B cell (primary cell): Measurements from ENCODE around the gene ZFP91. TPM values are rescaled to one million over a fixed set of nuclear protein-coding genes. Genes with fewer than 3 reads are reported as not detected.

Source experiments
- ATAC-seq: fragments of 200-7000 bp; cut with Tn5 transposase; one replicate; pipeline ENCODE4 v1.10.0; 2021; ENCODE audit warnings: low read depth, mild to moderate bottlenecking, moderate number of reproducible peaks, moderate library complexity
- CTCF ChIA-PET: fragments of 350-600 bp; sonication (Branson Sonifier 250); formaldehyde crosslinking; loops from one replicate; lab custom pipeline; 2021; ENCODE audit warnings: antibody characterized with exemption, inconsistent platforms; lab: Charles Lee
- POLR2A ChIA-PET: fragments of 350-600 bp; sonication (Branson Sonifier 250); formaldehyde crosslinking; loops from one replicate; lab custom pipeline; 2021; ENCODE audit warnings: antibody characterized with exemption; lab: Charles Lee
- DNase-seq: peaks from one replicate; pipeline ENCODE4 v3.0.0; 2013
- H2AFZ ChIP-seq: 2 replicates; pipeline ENCODE4 v1.6.1; 2012; ENCODE audit warnings: mild to moderate bottlenecking, low read depth, low read length; ENCODE audit not compliant: insufficient read depth, poor library complexity, severe bottlenecking
- H3K27ac ChIP-seq, 2 donors: 1 replicate in 1 of 2; 2 replicates in 1 of 2; pipeline ENCODE4 v1.5.1; 2012 to 2013; ENCODE audit warnings: low read length in 2 of 2, mild to moderate bottlenecking in 2 of 2, moderate library complexity in 1 of 2
- H3K27me3 ChIP-seq, 4 experiments: fragments of 200-600 bp in 1 of 4; sonication (generic) in 1 of 4; replicated peaks in 1 of 4; 1 replicate in 2 of 4; 2 replicates in 2 of 4; pipeline versions ENCODE4 v1.6.1 to v1.7.0; 2013 to 2016; ENCODE audit warnings: low read length in 3 of 4, mild to moderate bottlenecking in 2 of 4, mixed read lengths in 1 of 4, moderate library complexity in 1 of 4; ENCODE audit not compliant: insufficient read depth in 4 of 4, control insufficient read depth in 3 of 4; ENCODE audit errors: control extremely low read depth in 1 of 4
- H3K36me3 ChIP-seq, 2 experiments: replicated peaks in 1 of 2; 1 replicate in 1 of 2; 2 replicates in 1 of 2; pipeline versions ENCODE4 v1.6.1 to v1.7.1; 2013; ENCODE audit warnings: low read length in 1 of 2; ENCODE audit not compliant: insufficient read depth in 2 of 2, control insufficient read depth in 1 of 2; ENCODE audit errors: control extremely low read depth in 1 of 2, extremely low read depth in 1 of 2
- H3K4me1 ChIP-seq, 2 donors: fragments of 200-600 bp in 1 of 2; sonication (generic) in 1 of 2; 1 replicate in 1 of 2; 2 replicates in 1 of 2; pipeline versions ENCODE4 v1.5.1 to v1.6.1; 2013 to 2017; ENCODE audit warnings: low read length in 2 of 2; ENCODE audit not compliant: control insufficient read depth in 2 of 2, insufficient read depth in 2 of 2
- H3K4me2 ChIP-seq: replicated peaks from 2 replicates; pipeline ENCODE3; 2012; ENCODE audit warnings: mild to moderate bottlenecking, low read depth, low read length; ENCODE audit not compliant: poor library complexity, severe bottlenecking
- H3K4me3 ChIP-seq, 5 experiments: fragments of 200-600 bp in 1 of 5; sonication (generic) in 1 of 5; 1 replicate in 3 of 5; 2 replicates in 2 of 5; pipeline versions ENCODE4 v1.5.1 to v1.7.0; 2011 to 2016; ENCODE audit warnings: low read length in 4 of 5, mild to moderate bottlenecking in 4 of 5, low read depth in 2 of 5, control low read depth in 1 of 5, moderate library complexity in 1 of 5; ENCODE audit not compliant: insufficient read depth in 1 of 5; ENCODE audit errors: control extremely low read depth in 1 of 5, extremely low read depth in 1 of 5
- H3K79me2 ChIP-seq: fragments of 200-600 bp; sonication (generic); one replicate; pipeline ENCODE4 v1.6.0; 2016; ENCODE audit warnings: low read length; ENCODE audit not compliant: control insufficient read depth, insufficient read depth
- H3K9ac ChIP-seq: fragments of 200-600 bp; sonication (generic); 2 replicates; pipeline ENCODE4 v1.6.1; 2017; ENCODE audit warnings: mild to moderate bottlenecking, low read length, moderate library complexity
- H3K9me3 ChIP-seq, 3 donors: one replicate each; pipeline versions ENCODE4 v1.6.1 to v1.7.1; 2013; ENCODE audit warnings: low read length in 2 of 3; ENCODE audit not compliant: control insufficient read depth in 2 of 3, insufficient read depth in 1 of 3; ENCODE audit errors: control extremely low read depth in 1 of 3
- H4K20me1 ChIP-seq: 2 replicates; pipeline ENCODE4 v1.6.0; 2012; ENCODE audit warnings: mild to moderate bottlenecking, low read length; ENCODE audit not compliant: insufficient read depth, control insufficient read depth, poor library complexity, severe bottlenecking
- H3K27ac Mint-ChIP-seq: one replicate; pipeline ENCODE4 v1.8.0; 2021; ENCODE audit warnings: mixed read lengths
- H3K27me3 Mint-ChIP-seq: one replicate; pipeline ENCODE4 v1.8.0; 2021; ENCODE audit warnings: mixed read lengths
- H3K4me1 Mint-ChIP-seq: one replicate; pipeline ENCODE4 v1.8.0; 2021; ENCODE audit warnings: mixed read lengths
- H3K4me3 Mint-ChIP-seq: one replicate; pipeline ENCODE4 v1.8.0; 2021; ENCODE audit warnings: mixed read lengths
- H3K9me3 Mint-ChIP-seq: one replicate; pipeline ENCODE4 v1.8.0; 2022; ENCODE audit warnings: mixed read lengths; ENCODE audit not compliant: insufficient read depth
- EZH2 ChIP-seq: IDR thresholded peaks from 2 replicates; pipeline ENCODE4 v1.6.1; 2012; ENCODE audit warnings: borderline replicate concordance, low read depth, mild to moderate bottlenecking, moderate library complexity, low read length; ENCODE audit not compliant: insufficient read depth, poor library complexity, severe bottlenecking
- WGBS: methylation state at CpG from one replicate; pipeline ENCODE4 v1.1.5; 2013; ENCODE audit warnings: missing lambda C conversion rate; ENCODE audit not compliant: insufficient coverage; 5-methylcytosine and 5-hydroxymethylcytosine counted together
- intact Hi-C: fragments of 100-400 bp; cut with micrococcal nuclease; formaldehyde crosslinking; loops from one replicate; pipeline ENCODE4 v1.10.0; 2022
- polyA plus RNA-seq: library from polyadenylated mRNA; depleted of rRNA; stranded (reverse); fragments of >200 nt; gene quantifications from 2 replicates; pipeline ENCODE4 v1.2.3, GENCODE V29; 2012
- total RNA-seq, 2 donors: library from RNA; stranded (reverse); fragments of 120-200 nt in 1 of 2; gene quantifications; 1 replicate in 1 of 2; 2 replicates in 1 of 2; pipeline versions ENCODE4 v1.2.3 to v1.2.4, GENCODE V29; 2013 to 2022
- TF ChIP-seq, protein P1 (sequence below): fragments of 200-600 bp; IDR thresholded peaks from one replicate; pipeline ENCODE4 v1.8.0; 2022; ENCODE audit warnings: antibody characterized with exemption, mild to moderate bottlenecking

The ZFP91 gene
- total and polyA plus RNA-seq, 2 donors (not counting 1 experiment from before 2014, with no cell fraction given): 14.4 to 51.2 TPM

DNA sequence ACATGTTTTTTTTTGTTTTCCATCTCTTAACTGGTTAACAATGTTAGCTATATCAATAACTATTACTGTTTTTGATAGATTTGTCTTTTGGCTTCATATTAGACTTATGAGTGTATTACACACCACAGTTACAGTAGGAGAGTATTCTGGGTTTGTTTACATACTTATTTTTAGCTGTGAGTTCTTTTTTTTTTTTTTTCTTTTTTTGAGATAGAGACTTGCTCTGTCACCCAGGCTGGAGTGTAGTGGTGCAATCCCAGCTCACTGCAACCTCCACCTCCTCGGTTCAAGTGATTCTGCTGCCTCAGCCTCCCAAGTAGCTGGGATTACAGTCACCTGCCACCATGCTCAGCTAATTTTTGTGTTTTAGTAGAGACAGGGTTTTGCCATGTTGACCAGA lies 71.6 kb downstream of the ZFP91 start:
- CTCF ChIA-PET: interaction anchor here (0.6 to 7.8 kb wide), 9 partner anchors 21 to 507 kb away, joined by 3 to 99 read pairs (median 4); partner anchors contain the start of gene FAM111A
- Histone ChIP-seq H4K20me1 (no peaks in the 10 kb centered on the region), H3K27me3 (no peaks in the 10 kb centered on the region), H3K9ac (no peak overlapping the region), H3K9me3 (peaks cover 0 to 9% (median 5%) of the 10 kb centered on the region in 3 donors), H3K4me2 (no peak overlapping the region), H3K36me3 (no peaks in the 10 kb centered on the region), H3K4me3 (no peak overlapping the region), H3K4me1 (peaks cover 5 to 14% of the 10 kb centered on the region in 2 donors), H2AFZ (no peak overlapping the region), H3K27ac (no peak overlapping the region), H3K79me2 (no peaks in the 10 kb centered on the region)
- intact Hi-C loops: loop anchor here (5.0 kb wide), 1 partner anchor 782 kb away; no protein-coding TSS in a partner anchor
- Mint-ChIP-seq H3K4me3 (no peak overlapping the region), H3K4me1 (peaks cover 24% of the 10 kb centered on the region), H3K27ac (no peak overlapping the region), H3K27me3 (no peaks in the 10 kb centered on the region), H3K9me3 (no peaks in the 10 kb centered on the region)
- TF ChIP-seq, protein P1, sequence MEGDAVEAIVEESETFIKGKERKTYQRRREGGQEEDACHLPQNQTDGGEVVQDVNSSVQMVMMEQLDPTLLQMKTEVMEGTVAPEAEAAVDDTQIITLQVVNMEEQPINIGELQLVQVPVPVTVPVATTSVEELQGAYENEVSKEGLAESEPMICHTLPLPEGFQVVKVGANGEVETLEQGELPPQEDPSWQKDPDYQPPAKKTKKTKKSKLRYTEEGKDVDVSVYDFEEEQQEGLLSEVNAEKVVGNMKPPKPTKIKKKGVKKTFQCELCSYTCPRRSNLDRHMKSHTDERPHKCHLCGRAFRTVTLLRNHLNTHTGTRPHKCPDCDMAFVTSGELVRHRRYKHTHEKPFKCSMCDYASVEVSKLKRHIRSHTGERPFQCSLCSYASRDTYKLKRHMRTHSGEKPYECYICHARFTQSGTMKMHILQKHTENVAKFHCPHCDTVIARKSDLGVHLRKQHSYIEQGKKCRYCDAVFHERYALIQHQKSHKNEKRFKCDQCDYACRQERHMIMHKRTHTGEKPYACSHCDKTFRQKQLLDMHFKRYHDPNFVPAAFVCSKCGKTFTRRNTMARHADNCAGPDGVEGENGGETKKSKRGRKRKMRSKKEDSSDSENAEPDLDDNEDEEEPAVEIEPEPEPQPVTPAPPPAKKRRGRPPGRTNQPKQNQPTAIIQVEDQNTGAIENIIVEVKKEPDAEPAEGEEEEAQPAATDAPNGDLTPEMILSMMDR: no peak
- TF ChIP-seq EZH2: no peak
- POLR2A ChIA-PET: no interaction called here
- ATAC-seq: no peak
- WGBS: no CpG with 5 or more reads among the region's 1 CpG
- DNase-seq: no peak

DNA sequence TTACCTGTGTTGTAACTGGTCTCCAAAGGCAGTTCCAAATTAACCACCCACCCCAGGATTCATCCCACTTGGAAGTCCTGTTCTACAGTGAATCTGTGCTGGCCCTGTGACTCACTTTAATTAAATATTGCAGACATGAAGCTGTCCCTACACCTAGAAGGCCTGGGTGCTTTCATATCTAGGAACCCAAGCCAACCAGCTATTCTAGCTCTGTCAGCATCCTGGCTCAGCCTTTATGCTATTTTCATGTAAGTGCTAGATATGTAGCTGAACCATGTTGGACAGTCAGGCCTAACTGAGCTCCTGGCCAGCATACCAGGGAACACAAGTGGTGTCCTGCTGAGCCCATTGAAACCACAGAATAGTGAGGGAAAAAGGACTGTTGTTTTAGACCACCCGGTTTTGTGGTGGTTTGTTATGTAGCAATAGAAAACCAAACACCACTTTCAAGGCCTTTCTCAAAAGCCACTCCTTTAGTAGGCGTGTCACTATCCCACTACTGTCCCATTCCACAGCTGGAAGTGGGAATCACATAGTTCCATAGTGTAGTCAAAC lies 73.9 kb downstream of the ZFP91 start:
- Histone ChIP-seq H2AFZ (no peak overlapping the region), H3K27ac (no peak overlapping the region), H3K9ac (no peak overlapping the region), H3K4me3 (no peak overlapping the region), H3K79me2 (no peaks in the 10 kb centered on the region), H3K4me1 (peaks cover 0 to 5% of the 10 kb centered on the region in 2 donors), H4K20me1 (no peaks in the 10 kb centered on the region), H3K4me2 (no peak overlapping the region), H3K27me3 (no peaks in the 10 kb centered on the region), H3K9me3 (no peaks in the 10 kb centered on the region), H3K36me3 (no peaks in the 10 kb centered on the region)
- H3K4me3 Mint-ChIP-seq: no peak overlapping the region
- ChIA-PET POLR2A (no interaction called here), CTCF (interaction anchor here (0.7 to 7.8 kb wide), 23 partner anchors 9 to 504 kb away, joined by 3 to 99 read pairs (median 4); partner anchors contain the start of gene FAM111A)
- ATAC-seq: no peak
- no peak overlapping the region for H3K27ac Mint-ChIP-seq
- H3K27me3 Mint-ChIP-seq: no peaks in the 10 kb centered on the region
- intact Hi-C loops: loop anchor here (5.0 kb wide), 1 partner anchor 779 kb away; no protein-coding TSS in a partner anchor
- whole genome bisulfite sequencing: no CpG with 5 or more reads among the region's 2 CpGs
- peaks cover 11% of the 10 kb centered on the region for H3K4me1 Mint-ChIP-seq
- DNase-seq: no peak
- H3K9me3 Mint-ChIP-seq: no peaks in the 10 kb centered on the region
- no peak for TF ChIP-seq EZH2
- TF ChIP-seq, protein P1: no peak
